ENCODE results near the gene PEPD.

Gene PEPD

GRCh38 chr19:33460221-33460908 is 61.2 kb downstream of the PEPD start:
- Histone ChIP-seq H3K4me1 (ENCODE audit: insufficient read depth, low read length) (no peaks in the 10 kb centered on the region), H3K9me3 (ENCODE audit: low read length) (no peaks in the 10 kb centered on the region), H3K4me3 (ENCODE audit: low read depth in 1 of 2, low read length in 2 of 2) (no peak overlapping the region), H3K9ac (ENCODE audit: low read length) (no peak overlapping the region), H3K27ac (ENCODE audit: low read depth, low read length) (no peak overlapping the region), H3K27me3 (ENCODE audit: control insufficient read depth in 1 of 2, insufficient read depth in 2 of 2, low read length in 2 of 2) (no peaks in the 10 kb centered on the region), H3K36me3 (ENCODE audit: insufficient read depth, low read length) (peaks cover 10% of the 10 kb centered on the region)

GRCh38 chr19:33459222-33460090 is 62.1 kb downstream of the PEPD start:
- Histone ChIP-seq H3K4me1 (ENCODE audit: insufficient read depth, low read length) (no peaks in the 10 kb centered on the region), H3K9me3 (ENCODE audit: low read length) (no peaks in the 10 kb centered on the region), H3K36me3 (ENCODE audit: insufficient read depth, low read length) (peaks cover 10% of the 10 kb centered on the region), H3K9ac (ENCODE audit: low read length) (no peak overlapping the region), H3K27me3 (ENCODE audit: control insufficient read depth in 1 of 2, insufficient read depth in 2 of 2, low read length in 2 of 2) (no peaks in the 10 kb centered on the region), H3K27ac (ENCODE audit: low read depth, low read length) (no peak overlapping the region), H3K4me3 (ENCODE audit: low read depth in 1 of 2, low read length in 2 of 2) (no peak overlapping the region)

GRCh38 chr19:33458807-33459206 is 62.8 kb downstream of the PEPD start:
- no peak overlapping the region for H3K4me3 ChIP-seq (ENCODE audit: low read depth in 1 of 2, low read length in 2 of 2)
- H3K4me1 ChIP-seq (ENCODE audit: insufficient read depth, low read length): no peaks in the 10 kb centered on the region
- no peaks in the 10 kb centered on the region for H3K27me3 ChIP-seq (ENCODE audit: control insufficient read depth in 1 of 2, insufficient read depth in 2 of 2, low read length in 2 of 2)
- no peaks in the 10 kb centered on the region for H3K9me3 ChIP-seq (ENCODE audit: low read length)
- H3K36me3 ChIP-seq (ENCODE audit: insufficient read depth, low read length): peaks cover 6% of the 10 kb centered on the region
- no peak overlapping the region for H3K27ac ChIP-seq (ENCODE audit: low read depth, low read length)
- H3K9ac ChIP-seq (ENCODE audit: low read length): no peak overlapping the region

GRCh38 chr19:33458171-33458633 is 63.4 kb downstream of the PEPD start:
- H3K36me3 ChIP-seq (ENCODE audit: insufficient read depth, low read length): peaks cover under 1% of the 10 kb centered on the region
- H3K9me3 ChIP-seq (ENCODE audit: low read length): no peaks in the 10 kb centered on the region
- no peak overlapping the region for H3K4me3 ChIP-seq (ENCODE audit: low read depth in 1 of 2, low read length in 2 of 2)
- no peaks in the 10 kb centered on the region for H3K4me1 ChIP-seq (ENCODE audit: insufficient read depth, low read length)
- no peak overlapping the region for H3K27ac ChIP-seq (ENCODE audit: low read depth, low read length)
- H3K27me3 ChIP-seq (ENCODE audit: control insufficient read depth in 1 of 2, insufficient read depth in 2 of 2, low read length in 2 of 2): no peaks in the 10 kb centered on the region
- no peak overlapping the region for H3K9ac ChIP-seq (ENCODE audit: low read length)

- H3K27me3 ChIP-seq (ENCODE audit: control insufficient read depth in 1 of 2, insufficient read depth in 2 of 2, low read length in 2 of 2): no peaks in the 10 kb centered on the region
- H3K4me3 ChIP-seq (ENCODE audit: low read depth in 1 of 2, low read length in 2 of 2): no peak overlapping the region
- no peaks in the 10 kb centered on the region for H3K4me1 ChIP-seq (ENCODE audit: insufficient read depth, low read length)
- no peak overlapping the region for H3K9ac ChIP-seq (ENCODE audit: low read length)
- no peaks in the 10 kb centered on the region for H3K36me3 ChIP-seq (ENCODE audit: insufficient read depth, low read length)
- no peak overlapping the region for H3K27ac ChIP-seq (ENCODE audit: low read depth, low read length)
- H3K9me3 ChIP-seq (ENCODE audit: low read length): no peaks in the 10 kb centered on the region
Measured at GRCh38 chr19:33456845-33457220, 64.8 kb downstream of the PEPD start.

GRCh38 chr19:33456076-33456844 is 65.3 kb downstream of the PEPD start:
- Histone ChIP-seq H3K9me3 (ENCODE audit: low read length) (no peaks in the 10 kb centered on the region), H3K4me1 (ENCODE audit: insufficient read depth, low read length) (no peaks in the 10 kb centered on the region), H3K4me3 (ENCODE audit: low read depth in 1 of 2, low read length in 2 of 2) (no peak overlapping the region), H3K27me3 (ENCODE audit: control insufficient read depth in 1 of 2, insufficient read depth in 2 of 2, low read length in 2 of 2) (no peaks in the 10 kb centered on the region), H3K27ac (ENCODE audit: low read depth, low read length) (no peak overlapping the region), H3K36me3 (ENCODE audit: insufficient read depth, low read length) (no peaks in the 10 kb centered on the region), H3K9ac (ENCODE audit: low read length) (no peak overlapping the region)

GRCh38 chr19:33453265-33453664 is 68.3 kb downstream of the PEPD start:
- Histone ChIP-seq H3K9me3 (ENCODE audit: low read length) (no peaks in the 10 kb centered on the region), H3K4me1 (ENCODE audit: insufficient read depth, low read length) (no peaks in the 10 kb centered on the region), H3K27me3 (ENCODE audit: control insufficient read depth in 1 of 2, insufficient read depth in 2 of 2, low read length in 2 of 2) (no peaks in the 10 kb centered on the region), H3K4me3 (ENCODE audit: low read depth in 1 of 2, low read length in 2 of 2) (no peak overlapping the region), H3K36me3 (ENCODE audit: insufficient read depth, low read length) (no peaks in the 10 kb centered on the region), H3K9ac (ENCODE audit: low read length) (no peak overlapping the region), H3K27ac (ENCODE audit: low read depth, low read length) (no peak overlapping the region)

GRCh38 chr19:33450689-33451088 is 70.9 kb downstream of the PEPD start:
- Histone ChIP-seq H3K27ac (ENCODE audit: low read depth, low read length) (no peak overlapping the region), H3K4me3 (ENCODE audit: low read depth in 1 of 2, low read length in 2 of 2) (no peak overlapping the region), H3K9ac (ENCODE audit: low read length) (no peak overlapping the region), H3K36me3 (ENCODE audit: insufficient read depth, low read length) (no peaks in the 10 kb centered on the region), H3K27me3 (ENCODE audit: control insufficient read depth in 1 of 2, insufficient read depth in 2 of 2, low read length in 2 of 2) (no peaks in the 10 kb centered on the region), H3K9me3 (ENCODE audit: low read length) (no peaks in the 10 kb centered on the region), H3K4me1 (ENCODE audit: insufficient read depth, low read length) (no peaks in the 10 kb centered on the region)

- H3K9me3 ChIP-seq (ENCODE audit: low read length): no peaks in the 10 kb centered on the region
- H3K4me3 ChIP-seq (ENCODE audit: low read depth in 1 of 2, low read length in 2 of 2): no peak overlapping the region
Measured at GRCh38 chr19:33449799-33450198, 71.8 kb downstream of the PEPD start.

GRCh38 chr19:33448159-33448516 is 73.5 kb downstream of the PEPD start:
- H3K36me3 ChIP-seq (ENCODE audit: insufficient read depth, low read length): no peaks in the 10 kb centered on the region
- H3K9me3 ChIP-seq (ENCODE audit: low read length): no peaks in the 10 kb centered on the region
- H3K27me3 ChIP-seq (ENCODE audit: control insufficient read depth in 1 of 2, insufficient read depth in 2 of 2, low read length in 2 of 2): no peaks in the 10 kb centered on the region
- no peak overlapping the region for H3K4me3 ChIP-seq (ENCODE audit: low read depth in 1 of 2, low read length in 2 of 2)
- H3K27ac ChIP-seq (ENCODE audit: low read depth, low read length): no peak overlapping the region
- no peak overlapping the region for H3K9ac ChIP-seq (ENCODE audit: low read length)
- no peaks in the 10 kb centered on the region for H3K4me1 ChIP-seq (ENCODE audit: insufficient read depth, low read length)

More at GRCh38 chr19:33449799-33450198, 71.8 kb downstream of the PEPD start:
- no peaks in the 10 kb centered on the region for H3K4me1 ChIP-seq (ENCODE audit: insufficient read depth, low read length)
- no peak overlapping the region for H3K27ac ChIP-seq (ENCODE audit: low read depth, low read length)
- H3K9ac ChIP-seq (ENCODE audit: low read length): no peak overlapping the region
- no peaks in the 10 kb centered on the region for H3K27me3 ChIP-seq (ENCODE audit: control insufficient read depth in 1 of 2, insufficient read depth in 2 of 2, low read length in 2 of 2)
- H3K36me3 ChIP-seq (ENCODE audit: insufficient read depth, low read length): no peaks in the 10 kb centered on the region

GRCh38 chr19:33447336-33448158 is 74.0 kb downstream of the PEPD start:
- Histone ChIP-seq H3K9me3 (ENCODE audit: low read length) (no peaks in the 10 kb centered on the region), H3K9ac (ENCODE audit: low read length) (no peak overlapping the region), H3K27me3 (ENCODE audit: control insufficient read depth in 1 of 2, insufficient read depth in 2 of 2, low read length in 2 of 2) (no peaks in the 10 kb centered on the region), H3K4me1 (ENCODE audit: insufficient read depth, low read length) (no peaks in the 10 kb centered on the region), H3K27ac (ENCODE audit: low read depth, low read length) (no peak overlapping the region), H3K4me3 (ENCODE audit: low read depth in 1 of 2, low read length in 2 of 2) (no peak overlapping the region), H3K36me3 (ENCODE audit: insufficient read depth, low read length) (no peaks in the 10 kb centered on the region)

All from muscle layer of colon (tissue), 2 donors.